Inflammatory macrophage (primary cell): ENCODE measurements around the gene CREB5.
"Not testable (repeated sequence)": the region's sequence is repeated elsewhere in the genome, so short reads cannot be mapped to it uniquely, and the experiment has no call there.

Experiments used
- DNase-seq, 2 donors: peaks; one replicate each; pipeline ENCODE4 v3.0.0-alpha.2; 2020 to 2022
- total RNA-seq, 18 experiments: gene quantifications; one replicate each; lab custom pipeline; 2026; ENCODE audit warnings: mixed read lengths in 6 of 18, inconsistent platforms in 2 of 18; lab: John Stamatoyannopoulos, UW

Gene CREB5
- total RNA-seq = 1.7 to 57.8 (median 11.9) reads per million in 18 experiments

DNA sequence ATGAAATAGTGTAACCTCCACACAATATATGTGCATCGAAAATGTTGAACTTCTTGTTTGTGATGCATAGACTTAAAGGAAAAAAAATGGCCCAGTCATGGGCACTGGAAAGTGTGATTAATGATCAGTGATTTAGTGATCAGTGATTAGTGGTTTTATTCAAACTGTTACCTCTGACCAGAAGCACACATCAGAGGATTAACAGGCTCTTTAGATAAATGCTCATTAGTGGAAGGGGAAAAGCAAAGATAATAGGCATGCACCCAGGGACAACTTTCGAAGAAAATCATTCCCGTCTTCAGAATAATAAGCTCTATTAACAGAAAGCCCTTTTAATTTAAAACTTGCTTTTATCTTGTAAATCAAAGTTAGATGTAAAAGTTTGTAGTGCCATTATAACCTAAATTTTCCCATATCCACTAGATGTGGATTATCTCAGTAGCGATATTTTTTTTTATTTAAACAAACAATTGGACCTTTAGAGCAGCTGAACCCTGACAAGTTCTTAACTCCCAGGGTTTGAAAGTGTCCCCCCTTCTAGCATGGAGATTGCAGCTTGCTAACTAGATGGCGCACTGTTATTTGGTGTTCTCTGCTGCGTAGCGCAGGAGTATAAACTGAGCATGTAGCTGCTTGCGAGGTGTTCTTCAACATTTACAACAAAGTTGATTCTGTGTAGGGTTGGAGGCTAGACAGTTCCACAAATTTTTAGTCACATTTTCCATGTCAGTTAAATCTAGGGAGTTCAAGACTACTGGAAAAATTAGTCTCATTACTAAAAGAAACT lies at the start of gene CREB5:
Gene CREB5 (plus strand): TSS at position 643 of the 787 bp plus-strand sequence. CDS start 397 bp downstream, outside the sequence.
- peak in 1 of 2 donors; percentile 30 for DNase-seq

DNA sequence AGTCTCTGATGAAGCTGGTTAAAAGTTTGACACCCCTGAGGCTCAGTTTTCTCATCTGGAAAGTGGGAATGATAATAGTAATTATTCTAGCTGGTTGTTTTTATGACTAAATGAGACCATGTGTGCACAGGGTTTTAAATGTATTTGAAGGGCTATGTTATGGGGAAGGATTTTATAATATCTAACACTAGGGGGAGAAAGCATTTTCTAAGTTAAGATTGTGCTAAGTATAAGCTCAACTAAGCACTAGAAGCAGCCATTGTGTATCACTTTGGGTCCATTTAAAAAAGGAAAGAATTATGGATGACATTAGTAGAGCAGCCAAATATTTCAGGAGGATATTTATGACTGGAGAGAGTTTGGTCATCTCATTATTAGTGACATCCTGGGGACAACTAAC lies 49.5 kb upstream of the CREB5 start:
- no peak for DNase-seq

DNA sequence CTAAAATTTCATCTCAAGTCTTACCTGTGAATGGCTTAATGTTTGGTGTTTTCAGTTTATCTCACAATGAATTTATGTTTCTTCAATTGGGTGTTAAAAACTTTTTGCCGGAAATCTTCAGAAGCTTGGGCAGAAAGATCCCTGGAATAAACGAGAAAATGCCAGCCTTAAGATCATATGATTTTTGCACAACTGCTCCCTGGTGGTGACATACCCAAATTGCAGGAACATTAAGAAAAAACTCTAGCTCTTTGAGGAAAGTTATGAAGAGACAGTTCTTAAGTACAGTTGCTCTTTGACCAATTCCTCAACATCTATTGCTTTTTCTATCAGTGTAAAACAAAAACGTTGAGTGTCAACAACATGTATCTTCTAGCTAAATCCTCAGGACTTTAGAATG lies 48.2 kb upstream of the CREB5 start:
- no peak for DNase-seq

- no peak for DNase-seq
Observed at GRCh38 chr7:28369523-28369922, 42.8 kb upstream of the CREB5 start.

GRCh38 chr7:28371846-28372245 lies 40.5 kb upstream of the CREB5 start:
- DNase-seq = no peak

- DNase-seq = no peak
Observed at GRCh38 chr7:28373990-28374389, 38.3 kb upstream of the CREB5 start.

GRCh38 chr7:28375729-28376128 lies 36.6 kb upstream of the CREB5 start:
- no peak for DNase-seq

- no peak for DNase-seq
Observed at GRCh38 chr7:28376634-28377033, 35.7 kb upstream of the CREB5 start.

GRCh38 chr7:28378574-28379149 lies 33.7 kb upstream of the CREB5 start:
- DNase-seq = no peak

DNA sequence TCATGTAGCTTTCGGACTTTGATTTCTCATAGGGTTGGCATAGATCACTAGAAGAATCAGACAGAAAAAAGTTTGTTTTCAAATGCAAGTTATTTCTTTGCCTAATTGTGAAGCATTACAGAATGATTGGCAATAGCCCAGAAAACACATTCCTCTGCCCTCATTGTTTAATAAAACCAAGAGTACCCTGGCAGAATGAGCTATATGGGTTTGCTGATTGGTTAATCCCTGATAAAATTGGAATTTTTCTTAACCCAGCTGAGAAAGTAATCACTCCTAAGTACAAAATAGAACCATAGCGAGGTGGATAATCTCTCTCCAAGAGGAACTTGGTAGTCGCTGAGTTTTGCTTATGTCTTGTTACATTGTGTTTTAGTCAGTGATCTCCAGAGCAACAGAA lies 30.9 kb upstream of the CREB5 start:
- no peak for DNase-seq

DNA sequence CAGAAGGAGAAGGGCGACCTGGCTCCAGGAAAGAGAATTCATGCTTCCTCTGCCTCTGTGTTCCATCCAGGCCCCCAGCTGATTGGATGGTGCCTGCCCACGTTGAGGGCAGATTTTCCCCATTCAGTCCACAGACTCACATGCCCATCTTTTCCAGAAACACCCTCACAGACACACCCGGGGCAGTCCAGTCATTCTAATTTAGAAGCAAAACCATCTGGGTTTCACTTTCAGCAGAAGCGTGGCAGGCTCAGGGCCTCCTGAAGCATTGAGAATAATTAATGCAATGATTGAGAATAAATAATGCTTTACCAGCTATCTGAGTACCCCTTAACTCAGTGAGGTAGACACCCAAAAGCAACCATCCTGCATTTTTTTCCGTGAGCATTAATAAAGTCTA lies 30.2 kb upstream of the CREB5 start:
- no peak for DNase-seq

DNA sequence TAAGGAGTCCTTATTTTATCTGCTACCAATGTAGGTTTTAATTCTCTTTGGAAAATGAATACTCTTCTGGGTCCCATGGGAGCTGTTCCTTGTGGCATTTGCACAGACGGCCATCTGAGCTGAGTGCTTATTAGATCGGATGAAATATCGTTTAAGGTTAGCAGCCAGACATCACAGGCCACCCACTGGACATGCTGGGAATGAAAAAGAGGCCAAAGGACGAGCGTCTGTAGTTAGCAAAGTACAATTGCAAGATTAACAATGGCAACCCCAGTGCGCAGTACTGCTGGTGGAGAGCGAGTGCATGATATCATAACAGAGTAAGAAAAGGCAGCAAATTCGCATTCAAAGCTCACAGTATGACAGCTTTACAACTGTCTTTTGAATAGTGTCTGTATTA lies 28.3 kb upstream of the CREB5 start:
- no peak for DNase-seq

GRCh38 chr7:28389504-28390395 lies 22.6 kb upstream of the CREB5 start:
- DNase-seq = peak; percentile 73 to 80

DNA sequence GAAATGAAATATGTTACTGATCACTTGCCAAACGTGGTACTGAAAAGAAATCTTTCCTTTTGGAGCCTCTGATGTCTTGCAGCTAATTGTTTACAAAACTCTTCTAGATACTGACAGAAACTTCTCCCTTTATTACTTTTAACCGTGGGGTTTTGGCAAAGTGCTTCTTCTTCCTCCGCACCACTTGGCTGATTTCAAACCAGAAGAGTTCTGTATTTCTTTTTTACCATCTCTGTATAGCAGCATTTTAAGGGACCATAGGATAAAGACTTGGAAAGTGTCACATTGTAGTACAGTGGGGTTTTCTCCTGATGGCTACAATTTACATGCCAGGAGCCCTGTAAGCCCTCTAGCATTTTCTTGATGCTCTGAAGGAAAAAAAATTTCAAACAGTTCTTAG lies 21.9 kb upstream of the CREB5 start:
- no peak for DNase-seq

DNA sequence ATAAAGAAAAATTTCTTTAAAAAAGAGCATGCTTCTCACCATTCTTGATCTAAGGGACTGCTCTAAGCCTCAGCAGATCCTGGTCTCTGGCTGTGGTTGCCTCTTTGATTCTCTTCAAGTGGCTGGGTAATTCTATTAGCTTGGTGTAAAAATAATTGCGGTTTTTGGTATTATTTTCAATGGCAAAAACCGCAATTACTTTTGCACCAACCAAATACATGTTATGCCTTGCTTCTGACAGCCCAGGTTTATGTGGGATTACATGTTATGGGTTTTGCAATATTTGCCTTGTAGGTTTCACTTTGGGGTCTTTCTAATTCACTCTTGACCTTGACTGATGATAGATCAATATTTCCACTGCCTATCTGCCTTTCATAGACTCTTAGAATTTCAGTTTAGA lies 20.0 kb upstream of the CREB5 start:
- no peak for DNase-seq

DNA sequence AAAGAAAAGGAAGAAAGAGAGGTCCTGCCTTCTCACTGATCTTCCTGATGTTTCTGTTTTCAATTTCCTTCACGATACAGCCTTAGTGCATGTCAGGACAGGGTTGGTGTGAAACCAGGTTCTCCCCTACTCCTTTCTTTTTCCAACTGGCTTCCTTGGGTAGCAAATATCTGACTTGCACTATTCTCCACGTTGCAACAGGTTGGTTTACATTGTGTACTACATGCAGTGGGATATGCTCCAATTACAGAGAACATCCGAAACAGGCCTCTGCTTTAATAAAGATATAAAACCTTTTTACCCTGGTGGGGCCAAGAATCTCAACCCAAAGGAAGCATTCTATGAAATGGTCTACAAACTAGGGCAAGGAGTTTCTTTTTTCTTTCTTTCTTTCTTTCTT lies 16.9 kb upstream of the CREB5 start:
- DNase-seq = no peak

GRCh38 chr7:28395831-28396230 lies 16.5 kb upstream of the CREB5 start:
- no peak for DNase-seq

GRCh38 chr7:28397141-28397540 lies 15.2 kb upstream of the CREB5 start:
- DNase-seq = no peak

DNA sequence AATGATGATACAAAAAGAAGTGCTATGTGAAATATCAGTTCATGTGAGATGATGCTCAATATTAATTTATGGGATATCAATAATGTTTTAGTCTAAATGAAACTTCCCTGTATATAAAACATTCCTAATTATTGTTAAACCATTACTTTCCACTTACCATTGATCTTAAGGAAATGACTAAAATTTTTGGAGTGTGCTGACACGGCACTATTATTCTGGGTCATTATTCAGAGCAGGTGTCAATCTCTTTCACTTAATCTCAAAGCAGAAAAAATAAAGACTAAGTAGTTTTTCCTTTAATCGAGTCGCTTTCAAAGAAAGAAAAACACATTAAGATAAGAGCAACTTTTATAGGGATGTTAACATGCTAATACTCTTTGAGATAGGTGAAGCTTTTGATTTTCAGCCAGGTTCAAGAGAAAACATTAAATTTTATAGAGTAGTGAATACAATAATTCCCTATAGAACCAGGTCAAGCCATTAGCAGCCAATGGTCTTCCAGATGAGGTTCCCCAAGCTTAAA lies 11.4 kb upstream of the CREB5 start:
- DNase-seq = no peak

GRCh38 chr7:28401567-28401966 lies 10.8 kb upstream of the CREB5 start:
- not testable (repeated sequence) for DNase-seq

GRCh38 chr7:28405662-28406061 lies 6.7 kb upstream of the CREB5 start:
- DNase-seq = peak; percentile 72 to 87

GRCh38 chr7:28406192-28406591 lies 6.1 kb upstream of the CREB5 start:
- DNase-seq = no peak

GRCh38 chr7:28407651-28408050 lies 4.7 kb upstream of the CREB5 start:
- DNase-seq = peak; percentile 49 to 71
